ENCODE results near the gene GAS2L2.
"Not testable (repeated sequence)": the region's sequence is repeated elsewhere in the genome, so short reads cannot be mapped to it uniquely, and the experiment has no call there.

Gene GAS2L2

DNA sequence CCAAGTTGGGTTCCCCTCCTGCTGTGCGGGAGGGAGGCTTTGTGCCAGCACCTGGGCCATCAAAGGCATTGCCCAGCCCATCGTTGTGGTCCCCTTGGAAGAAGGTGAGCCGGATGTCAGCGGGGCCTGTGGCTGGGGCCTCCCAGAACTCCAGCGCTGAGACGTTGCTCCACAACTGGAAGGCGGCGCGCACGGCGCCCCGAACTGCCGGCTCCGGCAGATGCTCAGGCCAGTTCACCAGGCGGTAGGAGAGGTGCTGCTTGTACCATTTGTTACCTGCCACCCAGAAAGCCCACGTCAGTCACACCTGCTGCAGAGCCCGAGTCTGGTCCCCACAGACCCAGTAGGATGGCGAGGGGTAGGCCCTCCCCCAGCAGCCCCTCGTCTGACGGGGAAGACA, 20.1 kb upstream of the GAS2L2 start:
- DNase-seq: no peak

- no peak for DNase-seq
Measured at GRCh38 chr17:35769895-35770486, 17.0 kb upstream of the GAS2L2 start.

- DNase-seq: no peak
Measured at GRCh38 chr17:35768797-35769196, 15.8 kb upstream of the GAS2L2 start.

- peak; percentile 69 for DNase-seq
Measured at GRCh38 chr17:35766903-35767510, 14.0 kb upstream of the GAS2L2 start.

DNA sequence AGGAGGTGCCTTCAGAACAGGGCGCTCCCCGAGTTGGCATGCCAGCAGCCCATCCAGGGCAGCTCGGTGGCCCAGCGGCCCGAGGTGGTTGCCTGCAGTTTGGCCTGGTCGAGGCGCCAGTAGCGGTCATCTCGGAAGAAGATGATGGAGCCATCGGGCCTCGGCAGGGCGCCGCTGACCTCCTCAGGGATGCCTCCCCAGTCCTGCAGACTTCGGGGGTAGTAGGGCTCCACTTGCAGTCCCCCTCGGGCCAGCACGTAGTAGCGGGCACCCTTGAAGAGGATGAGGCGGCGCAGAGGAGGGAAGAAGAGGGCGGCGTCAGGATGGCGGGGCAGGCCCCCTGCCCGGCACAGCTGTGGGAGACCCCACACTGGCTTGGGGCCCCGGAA, 13.4 kb upstream of the GAS2L2 start:
- no peak for DNase-seq

DNA sequence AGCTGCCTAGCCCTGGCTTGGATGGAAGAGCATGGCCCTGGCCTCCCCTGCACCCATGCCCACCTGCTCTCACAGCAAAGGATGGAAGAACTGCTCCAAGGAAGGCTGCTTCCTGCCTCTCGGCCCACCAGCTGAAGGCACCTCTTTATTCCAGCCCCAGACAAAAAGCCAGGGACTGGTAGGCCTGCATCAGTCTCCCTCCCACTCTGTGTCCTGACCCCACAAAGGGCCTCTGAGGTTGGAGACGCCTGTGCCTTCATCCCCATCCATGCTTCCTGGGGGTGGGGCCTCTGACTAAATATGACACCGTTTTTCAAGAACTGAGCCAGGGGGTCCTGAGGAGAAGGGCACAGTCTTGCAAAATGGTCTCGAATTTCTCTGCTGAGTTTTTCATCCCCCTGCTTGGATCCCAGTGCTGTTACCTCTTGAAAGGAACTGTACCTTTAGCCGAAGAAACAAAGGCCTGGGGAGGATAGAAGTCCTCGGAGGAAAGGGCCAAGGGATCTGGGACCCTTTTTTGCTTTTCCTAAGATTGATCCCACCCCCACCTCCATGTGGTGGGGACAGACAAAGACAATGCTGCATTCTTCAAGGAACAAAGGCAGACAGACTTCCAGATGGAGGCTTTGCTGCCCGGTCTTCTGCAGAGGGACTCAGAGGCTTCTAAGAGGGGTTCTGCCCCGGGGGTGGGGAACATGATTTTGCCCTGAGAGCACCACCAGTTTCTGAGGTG, 12.9 kb upstream of the GAS2L2 start:
- no peak for DNase-seq

DNA sequence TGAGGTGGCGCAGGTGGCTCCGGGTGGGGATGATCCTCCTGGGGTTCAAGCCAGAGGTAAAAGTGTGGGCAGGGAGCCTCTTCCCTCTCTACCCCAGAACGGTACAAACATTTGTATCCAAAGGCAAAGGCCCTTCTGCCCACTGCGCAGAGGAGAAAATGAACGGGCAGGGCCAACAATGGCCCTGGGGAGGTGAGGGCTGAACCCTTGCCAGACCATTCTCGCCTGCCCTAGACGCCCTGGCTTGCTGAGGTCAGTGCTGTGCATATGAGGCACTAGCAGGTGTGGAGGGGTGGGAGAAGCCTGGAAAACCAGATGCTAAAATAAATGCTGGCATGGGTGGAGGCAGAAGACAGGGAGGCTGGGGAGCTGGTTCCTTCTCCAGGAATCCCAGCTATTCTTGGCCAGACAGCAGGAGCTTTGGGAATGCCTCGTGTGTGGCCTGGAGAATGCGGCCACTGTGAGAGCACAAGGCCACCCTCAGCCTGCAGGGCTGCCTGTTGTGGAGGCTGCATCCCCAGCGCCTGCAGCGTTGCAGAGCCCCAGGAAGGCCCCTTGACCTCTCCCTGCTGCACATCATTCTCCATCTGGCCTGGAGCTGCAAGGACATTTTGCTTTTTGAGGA, 12.2 kb upstream of the GAS2L2 start:
- DNase-seq: no peak

DNA sequence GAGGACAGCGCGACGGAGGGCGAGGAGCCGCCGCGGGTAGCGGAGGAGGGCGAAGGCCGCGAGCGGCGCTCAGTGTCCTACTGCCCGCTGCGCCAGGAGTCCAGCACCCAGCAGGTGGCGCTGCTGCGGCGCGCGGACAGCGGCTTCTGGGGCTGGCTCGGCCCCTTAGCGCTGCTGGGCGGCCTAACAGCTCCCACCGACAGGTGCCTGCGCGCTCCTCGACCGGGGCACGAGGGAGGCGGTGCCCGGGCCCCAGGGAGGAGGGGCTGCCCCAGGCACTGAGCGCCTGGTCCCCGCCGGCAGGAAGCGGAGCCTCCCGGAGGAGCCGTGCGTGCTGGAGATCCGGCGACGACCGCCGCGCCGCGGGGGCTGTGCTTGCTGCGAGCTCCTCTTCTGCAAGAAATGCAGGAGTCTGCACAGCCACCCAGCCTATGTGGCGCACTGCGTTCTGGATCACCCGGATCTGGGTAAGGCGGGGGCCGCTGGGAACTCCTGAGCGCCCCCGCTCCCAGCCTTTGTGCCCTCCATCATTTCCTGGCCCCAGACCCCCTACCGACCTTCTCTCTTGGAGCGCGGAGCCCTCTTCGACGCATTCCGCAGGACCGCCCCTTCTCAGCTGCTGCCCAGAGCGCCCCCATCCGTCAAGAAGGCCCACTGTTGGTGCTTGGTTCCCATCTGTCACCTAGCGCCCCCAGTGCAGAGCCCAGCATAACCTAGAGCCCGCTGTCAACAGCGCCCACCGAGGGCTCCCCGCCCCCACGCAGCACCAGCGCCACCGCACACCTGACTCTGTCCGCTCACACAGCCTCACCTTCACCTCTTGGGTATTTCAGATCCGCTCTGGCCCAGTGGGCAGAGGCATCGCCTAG, 11.3 kb upstream of the GAS2L2 start:
- DNase-seq: peak; percentile 89

DNA sequence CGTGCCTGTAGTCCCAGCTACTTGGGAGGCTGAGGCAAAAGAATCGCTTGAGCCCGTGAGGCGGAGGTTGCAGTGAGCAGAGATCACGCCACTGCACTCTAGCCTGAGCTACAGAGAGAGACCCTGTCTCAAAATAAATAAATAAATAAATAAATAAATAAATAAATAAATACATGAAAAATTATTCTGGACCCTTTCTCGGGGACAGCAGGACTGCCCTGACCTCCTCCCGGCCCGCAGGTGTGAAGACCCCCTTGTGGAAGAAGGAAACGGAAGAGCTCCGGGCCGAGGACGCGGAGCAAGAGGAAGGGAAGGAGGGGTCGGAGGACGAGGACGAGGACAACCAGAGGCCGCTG, 10.7 kb upstream of the GAS2L2 start:
- no peak for DNase-seq

DNA sequence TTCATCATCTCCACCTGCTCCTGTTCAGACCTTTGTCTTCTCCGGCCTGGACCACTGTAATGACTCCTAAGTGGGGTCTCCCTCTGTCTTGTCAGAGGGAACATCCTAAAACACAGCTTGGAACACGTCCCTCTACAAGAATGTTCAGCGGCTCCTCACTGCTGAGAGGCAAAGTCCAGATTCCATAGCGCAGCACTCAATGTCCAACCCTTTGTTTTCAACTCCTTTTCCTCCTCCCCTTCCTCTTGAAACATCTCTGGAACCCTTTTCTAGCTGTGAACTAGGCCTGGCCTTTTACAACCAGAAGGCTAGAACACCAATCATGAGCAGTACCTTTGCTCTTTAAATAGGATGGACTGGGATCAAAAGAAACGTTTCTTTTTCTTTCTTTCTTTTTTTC, 8.6 kb upstream of the GAS2L2 start:
- no peak for DNase-seq

- no peak for DNase-seq
Measured at GRCh38 chr17:35760587-35760986, 7.5 kb upstream of the GAS2L2 start, which contains the start of gene C17orf50. Gene C17orf50, plus strand, starts transcription at chr17:35760887. Its CDS starts 55 bp downstream, at chr17:35760942.

DNA sequence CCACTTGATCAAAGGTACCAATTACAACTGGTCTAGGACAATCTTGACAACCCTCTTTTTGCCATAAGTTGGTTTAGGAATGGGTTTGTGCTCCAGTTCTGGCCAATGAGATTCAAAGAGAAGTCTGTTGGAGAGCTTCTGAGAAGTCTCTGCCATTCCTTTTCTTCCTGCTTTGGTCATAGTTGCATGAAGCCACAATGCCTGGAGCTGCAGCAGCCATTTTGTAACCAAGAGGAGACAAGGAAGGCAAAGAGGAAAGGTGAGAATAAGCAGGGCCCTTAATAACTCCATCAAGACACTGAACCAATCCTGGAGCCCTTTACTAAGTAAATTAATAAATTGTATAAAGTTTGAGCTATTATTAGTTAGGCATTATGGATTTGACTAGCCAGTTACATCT, 4.2 kb upstream of the GAS2L2 start:
- no peak for DNase-seq

GRCh38 chr17:35752471-35752870, 568 bp downstream of the GAS2L2 start:
- no peak for DNase-seq

GRCh38 chr17:35751541-35751940, 1.5 kb downstream of the GAS2L2 start:
- DNase-seq: not testable (repeated sequence)

GRCh38 chr17:35750526-35751395, 2.3 kb downstream of the GAS2L2 start:
- DNase-seq: peak; percentile 70

- peak; percentile 69 for DNase-seq
Measured at GRCh38 chr17:35749560-35750412, 3.3 kb downstream of the GAS2L2 start.

- no peak for DNase-seq
Measured at GRCh38 chr17:35748979-35749378, 4.1 kb downstream of the GAS2L2 start.

GRCh38 chr17:35748341-35748841, 4.6 kb downstream of the GAS2L2 start:
- peak; percentile 95 for DNase-seq

DNA sequence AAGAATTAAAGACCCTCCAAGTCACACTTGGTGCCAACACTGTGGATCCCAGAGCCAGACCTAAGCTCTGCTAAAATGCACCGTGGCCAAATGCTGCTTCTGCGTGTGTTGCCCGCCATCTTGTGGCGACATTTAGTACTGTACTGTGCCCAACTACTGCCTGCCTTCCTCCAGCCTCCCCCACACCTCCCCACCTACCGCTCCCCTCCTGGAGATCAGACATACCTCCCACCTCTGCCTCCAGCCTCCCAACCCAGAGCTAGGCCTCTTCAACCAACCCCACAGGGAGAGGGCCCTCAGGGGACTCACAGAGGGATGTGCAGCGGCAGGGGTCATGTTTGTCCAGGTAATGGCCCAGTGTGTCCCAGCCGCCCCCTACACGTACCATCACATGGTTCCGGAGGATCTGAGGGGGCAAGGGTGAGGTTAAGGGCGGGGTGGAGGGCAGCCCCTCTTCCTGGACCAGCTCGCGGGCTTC, 5.5 kb downstream of the GAS2L2 start:
- peak; percentile 85 for DNase-seq

- no peak for DNase-seq
Measured at GRCh38 chr17:35745749-35746320, 7.2 kb downstream of the GAS2L2 start.

Measured in hematopoietic multipotent progenitor cell treated with erythropoietin and hydrocortisone succinate and interleukin-3 and kit ligand, for 8 days (in vitro differentiated cells).